Stimulated activated CD4-positive, alpha-beta T cell treated with anti-CD3 and anti-CD28 coated beads, Interleukin-1b, Interleukin-23, amount 100 ng/mL, for 4 hours (primary cell): ENCODE data around the gene LY6G6D.

Source experiments
- DNase-seq, 2 donors: peaks; one replicate each; pipeline ENCODE4 v3.0.0-alpha.2; 2020; ENCODE audit warnings: low read depth in 2 of 2

LY6G6D gene

GRCh38 chr6:31736021-31736767, 21.0 kb downstream of the LY6G6D start, which contains the start of gene CLIC1:
Gene CLIC1 (minus strand): TSS chr6:31736530. CDS start chr6:31736300, 230 bp downstream.
- peak; percentile 62 to 73 for DNase-seq

- DNase-seq, result no peak
These were observed 21.7 kb downstream of the LY6G6D start for GRCh38 chr6:31736768-31737314.

- no peak for DNase-seq
These were observed 22.3 kb downstream of the LY6G6D start for GRCh38 chr6:31737315-31737990.

GRCh38 chr6:31737991-31738979, 23.1 kb downstream of the LY6G6D start:
- DNase-seq, result peak; percentile 30 to 47

GRCh38 chr6:31739639-31740396, 24.7 kb downstream of the LY6G6D start, which contains the start of gene MSH5:
Gene MSH5 (plus strand): TSS chr6:31740005. CDS start chr6:31740467, 462 bp downstream.
- peak; percentile 90 to 91 for DNase-seq

- no peak for DNase-seq
These were observed 25.5 kb downstream of the LY6G6D start for GRCh38 chr6:31740397-31741223.

GRCh38 chr6:31741815-31742214, 26.7 kb downstream of the LY6G6D start:
- DNase-seq, result no peak

GRCh38 chr6:31742894-31743293, 27.7 kb downstream of the LY6G6D start:
- no peak for DNase-seq

- no peak for DNase-seq
These were observed 29.3 kb downstream of the LY6G6D start for GRCh38 chr6:31744422-31744821.

- no peak for DNase-seq
These were observed 34.3 kb downstream of the LY6G6D start for GRCh38 chr6:31749301-31750036.

- DNase-seq, result no peak
These were observed 35.4 kb downstream of the LY6G6D start for GRCh38 chr6:31750411-31751022.

GRCh38 chr6:31752739-31753319, 37.7 kb downstream of the LY6G6D start:
- no peak for DNase-seq

GRCh38 chr6:31758281-31758680, 43.1 kb downstream of the LY6G6D start:
- no peak for DNase-seq

- no peak for DNase-seq
These were observed 45.6 kb downstream of the LY6G6D start for GRCh38 chr6:31760790-31761189.

- DNase-seq, result no peak
These were observed 46.2 kb downstream of the LY6G6D start for GRCh38 chr6:31761343-31761742.

- DNase-seq, result no peak
These were observed 47.2 kb downstream of the LY6G6D start, which contains the start of gene SAPCD1 for GRCh38 chr6:31762356-31762755. Gene SAPCD1 (plus strand): TSS chr6:31762656. CDS start chr6:31763055, 399 bp downstream.

- DNase-seq, result no peak
These were observed 47.9 kb downstream of the LY6G6D start for GRCh38 chr6:31762878-31763618.

- DNase-seq, result no peak
These were observed 48.4 kb downstream of the LY6G6D start for GRCh38 chr6:31763619-31763940.
